NB4 (cell line): ENCODE results near the gene DBH.

Source experiments
- DNase-seq: peaks from one replicate; pipeline ENCODE4 v3.0.0; 2010; ENCODE audit warnings: low read depth
- H3K4me3 ChIP-seq: one replicate; pipeline ENCODE4 v1.5.1; 2011; ENCODE audit warnings: mild to moderate bottlenecking, low read depth, low read length, moderate library complexity
- MYC ChIP-seq: IDR thresholded peaks from 2 replicates; pipeline ENCODE4 v1.6.1; 2011; ENCODE audit warnings: low read depth, low read length
- POLR2A ChIP-seq: IDR thresholded peaks from 2 replicates; pipeline ENCODE4 v1.6.1; 2011; ENCODE audit warnings: mild to moderate bottlenecking; ENCODE audit not compliant: insufficient read length; ENCODE audit errors: extremely low read depth
- TF ChIP-seq, protein P1 (sequence below): IDR thresholded peaks from one replicate; pipeline ENCODE4 v1.5.1; 2012; ENCODE audit warnings: low read depth, low read length
- TF ChIP-seq, protein P2 (sequence below): IDR thresholded peaks from 2 replicates; pipeline ENCODE4 v1.6.1; 2011; ENCODE audit warnings: low read depth, low read length

DBH gene

DNA sequence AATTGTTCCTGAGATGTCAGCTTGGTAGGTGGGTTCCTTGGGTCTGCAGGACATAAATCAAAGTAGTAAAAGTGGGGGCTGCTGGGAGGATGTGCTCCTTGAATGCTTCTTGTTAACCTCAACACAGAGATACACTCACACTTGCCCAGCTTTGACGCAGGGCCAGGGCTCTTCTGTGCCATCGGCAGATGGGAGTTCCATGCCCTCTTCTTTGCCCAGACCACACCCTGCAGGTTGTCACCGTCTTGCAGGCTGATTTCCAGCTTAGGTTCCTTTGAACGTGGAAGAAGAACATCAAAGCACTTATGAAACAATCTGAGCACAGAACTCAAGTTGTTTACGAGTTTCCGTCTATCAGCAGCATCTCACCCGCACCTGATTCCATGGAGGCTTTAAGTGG is 11.0 kb downstream of the DBH start:
- no peak for TF ChIP-seq POLR2A
- no peak for TF ChIP-seq MYC
- TF ChIP-seq, protein P1, sequence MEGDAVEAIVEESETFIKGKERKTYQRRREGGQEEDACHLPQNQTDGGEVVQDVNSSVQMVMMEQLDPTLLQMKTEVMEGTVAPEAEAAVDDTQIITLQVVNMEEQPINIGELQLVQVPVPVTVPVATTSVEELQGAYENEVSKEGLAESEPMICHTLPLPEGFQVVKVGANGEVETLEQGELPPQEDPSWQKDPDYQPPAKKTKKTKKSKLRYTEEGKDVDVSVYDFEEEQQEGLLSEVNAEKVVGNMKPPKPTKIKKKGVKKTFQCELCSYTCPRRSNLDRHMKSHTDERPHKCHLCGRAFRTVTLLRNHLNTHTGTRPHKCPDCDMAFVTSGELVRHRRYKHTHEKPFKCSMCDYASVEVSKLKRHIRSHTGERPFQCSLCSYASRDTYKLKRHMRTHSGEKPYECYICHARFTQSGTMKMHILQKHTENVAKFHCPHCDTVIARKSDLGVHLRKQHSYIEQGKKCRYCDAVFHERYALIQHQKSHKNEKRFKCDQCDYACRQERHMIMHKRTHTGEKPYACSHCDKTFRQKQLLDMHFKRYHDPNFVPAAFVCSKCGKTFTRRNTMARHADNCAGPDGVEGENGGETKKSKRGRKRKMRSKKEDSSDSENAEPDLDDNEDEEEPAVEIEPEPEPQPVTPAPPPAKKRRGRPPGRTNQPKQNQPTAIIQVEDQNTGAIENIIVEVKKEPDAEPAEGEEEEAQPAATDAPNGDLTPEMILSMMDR, result no peak
- TF ChIP-seq, protein P2, sequence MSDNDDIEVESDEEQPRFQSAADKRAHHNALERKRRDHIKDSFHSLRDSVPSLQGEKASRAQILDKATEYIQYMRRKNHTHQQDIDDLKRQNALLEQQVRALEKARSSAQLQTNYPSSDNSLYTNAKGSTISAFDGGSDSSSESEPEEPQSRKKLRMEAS, result no peak
- no peak overlapping the region for H3K4me3 ChIP-seq
- no peak for DNase-seq

DNA sequence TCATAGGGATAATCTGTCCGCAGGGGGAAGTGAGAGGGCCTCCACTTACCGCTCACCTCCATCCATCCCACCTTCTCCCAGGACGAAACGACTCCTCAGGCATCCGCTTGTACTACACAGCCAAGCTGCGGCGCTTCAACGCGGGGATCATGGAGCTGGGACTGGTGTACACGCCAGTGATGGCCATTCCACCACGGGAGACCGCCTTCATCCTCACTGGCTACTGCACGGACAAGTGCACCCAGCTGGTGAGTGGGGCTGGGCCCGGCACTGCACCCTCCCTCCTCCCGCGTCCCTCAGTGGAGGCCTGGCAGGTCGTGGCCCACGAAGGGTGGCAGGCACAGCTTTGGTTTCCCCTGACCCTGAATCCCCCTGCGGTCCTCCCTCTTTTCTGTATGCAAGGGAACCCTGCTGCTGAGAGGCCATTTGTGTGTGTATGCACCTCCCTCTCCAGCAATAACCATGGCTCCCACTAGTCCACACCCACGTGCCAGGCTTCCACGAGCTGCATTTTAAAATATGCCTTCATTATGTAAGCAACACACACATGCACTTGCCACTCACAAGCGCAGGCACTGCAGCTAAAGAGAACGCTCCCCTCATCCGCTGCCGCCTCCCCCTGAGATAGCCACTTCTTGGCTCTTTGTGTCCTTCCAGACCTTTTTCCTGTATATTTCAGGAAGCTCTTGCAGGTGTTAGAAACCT is 11.8 kb downstream of the DBH start:
- TF ChIP-seq POLR2A (no peak), MYC (no peak)
- TF ChIP-seq, protein P2, result no peak
- TF ChIP-seq, protein P1, result no peak
- H3K4me3 ChIP-seq, result no peak overlapping the region
- no peak for DNase-seq

DNA sequence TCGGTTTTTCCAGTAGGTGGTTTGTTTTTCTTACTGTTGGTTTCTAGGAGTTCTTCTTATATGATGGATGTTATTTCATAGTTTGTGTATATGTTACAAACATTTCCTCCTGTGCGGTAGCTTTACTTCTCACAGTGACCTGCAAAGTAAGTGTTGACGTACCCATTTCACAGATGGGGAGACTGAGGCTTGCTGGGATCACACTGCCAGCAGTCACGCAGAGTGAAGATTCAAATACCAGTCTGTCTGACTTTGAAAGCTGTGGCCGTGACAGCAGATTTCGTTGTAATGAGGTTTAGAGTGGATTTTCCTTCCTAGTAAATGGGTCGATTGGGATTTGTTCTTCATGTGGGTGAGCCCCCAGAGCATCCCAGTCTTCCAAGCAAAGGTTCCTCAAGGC is 13.0 kb downstream of the DBH start:
- no peak overlapping the region for H3K4me3 ChIP-seq
- TF ChIP-seq POLR2A (no peak), MYC (no peak)
- TF ChIP-seq, protein P2, result no peak
- TF ChIP-seq, protein P1, result no peak
- DNase-seq, result no peak

DNA sequence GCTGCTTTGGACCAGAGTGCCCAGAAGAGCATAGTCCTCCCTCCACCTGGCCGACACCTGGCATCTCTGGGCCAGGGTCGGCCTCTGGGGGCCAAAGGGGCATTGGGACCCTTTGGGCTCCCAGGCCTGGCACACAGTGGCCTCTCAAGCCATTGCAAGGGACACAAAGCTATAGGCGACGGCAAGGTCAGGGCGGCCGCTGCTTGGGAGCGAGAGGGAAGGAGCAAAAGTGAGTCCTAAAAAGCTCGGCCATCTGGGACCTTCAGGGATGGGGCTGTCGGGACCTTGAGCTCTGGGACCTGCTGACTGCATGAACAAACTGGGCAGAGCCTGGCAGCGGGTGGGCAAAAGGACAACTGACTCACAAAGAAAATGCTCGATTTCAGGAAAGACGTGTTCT is 13.9 kb downstream of the DBH start:
- no peak overlapping the region for H3K4me3 ChIP-seq
- no peak for DNase-seq
- TF ChIP-seq, protein P2, result no peak
- TF ChIP-seq POLR2A, result no peak
- TF ChIP-seq, protein P1, result no peak
- TF ChIP-seq MYC, result no peak

DNA sequence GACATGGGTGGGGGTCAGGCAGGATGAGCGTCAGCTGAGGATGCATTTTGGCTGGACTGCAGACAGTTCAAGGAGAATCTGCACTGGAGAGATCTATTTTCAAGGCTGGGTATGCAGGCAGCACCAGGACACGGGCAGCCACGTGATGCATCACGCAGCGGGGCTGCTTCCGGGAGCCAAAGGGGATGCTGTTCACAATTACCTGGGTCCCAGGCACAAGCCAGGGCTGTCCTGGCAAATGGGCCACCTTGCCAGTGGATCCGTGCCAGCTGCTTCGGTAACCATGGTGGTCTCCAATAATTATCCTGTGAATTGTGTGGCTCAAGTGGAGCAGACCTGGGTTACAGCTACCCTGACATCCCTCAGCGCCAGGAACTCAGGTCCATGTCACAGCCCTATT is 17.5 kb downstream of the DBH start:
- H3K4me3 ChIP-seq, result no peak overlapping the region
- TF ChIP-seq POLR2A (no peak), MYC (no peak)
- TF ChIP-seq, protein P2, result no peak
- TF ChIP-seq, protein P1, result no peak
- no peak for DNase-seq
